GM12878 (cell line): ENCODE data around the gene IFT122. TPM values are rescaled to one million over a fixed set of nuclear protein-coding genes. Genes with fewer than 3 reads are reported as not detected.
A peak's percentile ranks its signal among the peaks of the same experiment; 100 is the strongest.

Experiments
- ASH2L ChIP-seq: fragments of 300-600, 200-600 bp; sonication (generic); IDR thresholded peaks from 2 replicates; pipeline ENCODE4 v1.6.1; 2017; ENCODE audit warnings: low read depth, mild to moderate bottlenecking, borderline replicate concordance
- CBX5 ChIP-seq: sonication (generic); IDR thresholded peaks from 2 replicates; pipeline ENCODE4 v1.6.1; 2016; ENCODE audit warnings: low read depth, moderate library complexity, mild to moderate bottlenecking, inconsistent platforms
- CREM ChIP-seq: IDR thresholded peaks from 2 replicates; pipeline ENCODE4 v1.6.1; 2014; ENCODE audit warnings: antibody characterized with exemption, low read depth
- EZH2 ChIP-seq: IDR thresholded peaks from 2 replicates; pipeline ENCODE4 v1.6.1; 2012; ENCODE audit warnings: low read depth, mild to moderate bottlenecking, control low read depth, inconsistent platforms, low read length, borderline replicate concordance; ENCODE audit not compliant: control insufficient read depth
- FOS ChIP-seq: IDR thresholded peaks from 3 replicates; pipeline ENCODE4 v1.6.1; 2011; ENCODE audit warnings: borderline replicate concordance; ENCODE audit not compliant: insufficient read length; ENCODE audit errors: extremely low read depth
- GATAD2B ChIP-seq: fragments of 450-650 bp; conservative IDR thresholded peaks from 2 replicates; pipeline ENCODE4 v1.6.1; 2017; ENCODE audit warnings: low read depth, mild to moderate bottlenecking, moderate library complexity
- HDAC6 ChIP-seq: fragments of 200-600 bp; sonication (generic); IDR thresholded peaks from one replicate; pipeline ENCODE4 v1.8.0; 2017; ENCODE audit warnings: antibody characterized with exemption; ENCODE audit not compliant: unreplicated experiment
- IKZF1 ChIP-seq: fragments of 450-650 bp; conservative IDR thresholded peaks from 2 replicates; pipeline ENCODE4 v1.6.1; 2017; ENCODE audit warnings: antibody characterized with exemption, mild to moderate bottlenecking
- JUNB ChIP-seq: IDR thresholded peaks from 2 replicates; pipeline ENCODE4 v1.6.1; 2016; ENCODE audit warnings: antibody characterized with exemption, mild to moderate bottlenecking
- MTA2 ChIP-seq: fragments of 450-650 bp; IDR thresholded peaks from 2 replicates; pipeline ENCODE4 v1.6.1; 2016; ENCODE audit warnings: low read depth, mild to moderate bottlenecking, moderate library complexity
- NR2F1 ChIP-seq: fragments of 450-650 bp; conservative IDR thresholded peaks from 2 replicates; pipeline ENCODE4 v1.6.1; 2017; ENCODE audit warnings: mild to moderate bottlenecking
- PAX5 ChIP-seq: IDR thresholded peaks from 2 replicates; pipeline ENCODE4 v1.6.1; 2011; ENCODE audit warnings: low read depth, low read length, borderline replicate concordance
- PML ChIP-seq: IDR thresholded peaks from 2 replicates; pipeline ENCODE4 v1.6.1; 2012; ENCODE audit warnings: low read length, inconsistent platforms
- POLR2AphosphoS5 ChIP-seq: IDR thresholded peaks from 2 replicates; pipeline ENCODE4 v1.6.1; 2011; ENCODE audit warnings: mild to moderate bottlenecking, low read length, inconsistent platforms
- POU2F2 ChIP-seq: IDR thresholded peaks from 3 replicates; pipeline ENCODE4 v1.6.1; 2011; ENCODE audit warnings: low read depth, mild to moderate bottlenecking, low read length, borderline replicate concordance
- RFX5 ChIP-seq: IDR thresholded peaks from 2 replicates; pipeline ENCODE4 v1.6.1; 2011; ENCODE audit warnings: low read depth, low read length, improper control_type of control experiment
- SMAD1 ChIP-seq: fragments of 450-650 bp; IDR thresholded peaks from 2 replicates; pipeline ENCODE4 v1.6.1; 2018; ENCODE audit warnings: mild to moderate bottlenecking, low read depth; ENCODE audit not compliant: partially characterized antibody
- TBL1XR1 ChIP-seq: IDR thresholded peaks from 2 replicates; pipeline ENCODE4 v1.6.1; 2012; ENCODE audit warnings: low read depth, low read length, improper control_type of control experiment
- ZBED1 ChIP-seq: IDR thresholded peaks from 2 replicates; pipeline ENCODE4 v1.6.1; 2016; ENCODE audit warnings: borderline replicate concordance
- ZNF274 ChIP-seq: IDR thresholded peaks from one replicate; pipeline ENCODE4 v1.8.0; 2011; ENCODE audit not compliant: insufficient read length, insufficient read depth
- polyA plus RNA-seq, 11 experiments: library from polyadenylated mRNA; depleted of rRNA in 4 of 11; unstranded in 6 of 11; stranded (reverse) in 5 of 11; fragments of >200 nt; fragmentation: Nextera tagmentation in 4 of 11; fragmentation: Illumina TruSeq in 1 of 11; extraction: Ambion mirVana in 4 of 11; extraction: Trizol in 1 of 11; gene quantifications; 1 replicate in 1 of 11; 2 replicates in 10 of 11; pipeline versions ENCODE4 v1.2.1 to v1.2.3, GENCODE V29; 2011 to 2016; ENCODE audit warnings: inconsistent platforms in 2 of 11, missing spikeins in 2 of 11, low read depth in 1 of 11
- total RNA-seq, 4 experiments: library from RNA; depleted of rRNA in 3 of 4; stranded (reverse); fragments of >200 nt in 3 of 4; fragmentation: Illumina TruSeq in 1 of 4; extraction: Trizol in 1 of 4; gene quantifications; 2 replicates each; pipeline versions ENCODE4 v1.2.1 to v1.2.3, GENCODE V29; 2013 to 2021
- TF ChIP-seq, protein P1 (sequence below): IDR thresholded peaks from 2 replicates; pipeline ENCODE4 v1.6.1; 2012; ENCODE audit warnings: low read depth, low read length, improper control_type of control experiment
- TF ChIP-seq, protein P2 (sequence below): IDR thresholded peaks from 2 replicates; pipeline ENCODE4 v1.6.1; 2011; ENCODE audit warnings: low read depth, low read length, improper control_type of control experiment, borderline replicate concordance
- TF ChIP-seq, protein P3 (sequence below): IDR thresholded peaks from 2 replicates; pipeline ENCODE4 v1.6.1; 2012; ENCODE audit warnings: low read depth, low read length, improper control_type of control experiment
- TF ChIP-seq, protein P4 (sequence below): fragments of 450-650 bp; IDR thresholded peaks from 2 replicates; pipeline ENCODE4 v1.6.1; 2017; ENCODE audit warnings: antibody characterized with exemption, mild to moderate bottlenecking, moderate library complexity
- TF ChIP-seq, protein P5 (sequence below): fragments of 450-650 bp; IDR thresholded peaks from 2 replicates; pipeline ENCODE4 v1.6.1; 2017; ENCODE audit warnings: borderline replicate concordance

The IFT122 gene
- total and polyA plus RNA-seq, 10 of the 15 experiments (the other 5 are each of a cell fraction or from before 2014, with no cell fraction given), result 1.8 to 19.2 (median 8.4) TPM

DNA sequence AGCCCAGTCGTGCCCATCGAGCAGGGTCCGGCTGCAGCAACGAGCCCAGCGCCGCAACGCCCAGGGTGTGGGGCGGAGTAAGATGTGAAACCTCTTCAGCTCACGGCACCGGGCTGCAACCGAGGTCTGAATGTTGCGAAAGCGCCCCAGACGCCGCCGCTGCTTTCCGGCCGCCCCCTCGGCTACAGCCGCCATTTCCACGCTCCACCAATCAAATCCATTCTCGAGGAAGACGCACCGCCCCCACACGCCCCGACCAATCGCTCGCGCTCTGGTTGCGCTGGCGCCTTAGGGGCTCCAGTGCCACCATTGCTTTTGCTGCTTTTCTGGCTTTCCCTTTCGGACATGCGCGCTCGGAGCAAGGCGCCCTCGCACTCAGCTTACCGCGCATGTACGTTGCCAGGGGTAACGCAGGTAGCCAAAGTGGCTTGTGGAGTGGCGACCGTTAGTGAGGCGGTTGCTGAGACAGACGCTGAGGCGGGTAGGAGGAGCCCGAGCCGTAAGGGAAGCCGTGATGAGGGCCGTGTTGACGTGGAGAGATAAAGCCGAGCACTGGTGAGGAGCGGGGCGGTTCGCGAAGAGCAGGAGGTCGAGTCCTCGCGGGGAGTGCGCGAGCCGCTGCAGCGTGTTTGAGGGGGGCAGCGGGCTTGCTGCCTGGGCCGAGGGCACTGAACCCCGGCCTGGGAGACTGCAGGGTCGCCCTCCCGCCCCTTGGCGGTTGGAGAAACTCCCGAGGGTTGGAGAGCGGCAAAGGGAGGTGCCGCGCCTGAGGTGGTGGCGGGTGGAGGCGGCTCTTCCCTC is at the start of gene IFT122, which contains the start of gene MBD4 (continued):
- 0 out of 2 replicates have a peak, but pooled peaks have one; percentile 58 for TF ChIP-seq ASH2L
- no peak for TF ChIP-seq CBX5
- TF ChIP-seq GATAD2B, result peak; percentile 67
- peak; percentile 84; the same call in 2 of the 3 replicates for TF ChIP-seq POU2F2
- TF ChIP-seq FOS, result no peak
- TF ChIP-seq NR2F1, result peak; percentile 72
- TF ChIP-seq PAX5, result peak; percentile 6; the same call in 1 of the 2 replicates
- TF ChIP-seq, protein P1, sequence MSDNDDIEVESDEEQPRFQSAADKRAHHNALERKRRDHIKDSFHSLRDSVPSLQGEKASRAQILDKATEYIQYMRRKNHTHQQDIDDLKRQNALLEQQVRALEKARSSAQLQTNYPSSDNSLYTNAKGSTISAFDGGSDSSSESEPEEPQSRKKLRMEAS, result no peak; the same call in none of the 2 replicates
- peak; percentile 94 for TF ChIP-seq POLR2AphosphoS5
- TF ChIP-seq RFX5, result peak; percentile 86
- TF ChIP-seq JUNB, result no peak
- TF ChIP-seq, protein P2, sequence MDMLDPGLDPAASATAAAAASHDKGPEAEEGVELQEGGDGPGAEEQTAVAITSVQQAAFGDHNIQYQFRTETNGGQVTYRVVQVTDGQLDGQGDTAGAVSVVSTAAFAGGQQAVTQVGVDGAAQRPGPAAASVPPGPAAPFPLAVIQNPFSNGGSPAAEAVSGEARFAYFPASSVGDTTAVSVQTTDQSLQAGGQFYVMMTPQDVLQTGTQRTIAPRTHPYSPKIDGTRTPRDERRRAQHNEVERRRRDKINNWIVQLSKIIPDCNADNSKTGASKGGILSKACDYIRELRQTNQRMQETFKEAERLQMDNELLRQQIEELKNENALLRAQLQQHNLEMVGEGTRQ, result no peak
- no peak for TF ChIP-seq ZBED1
- TF ChIP-seq EZH2, result no peak
- TF ChIP-seq, protein P3, sequence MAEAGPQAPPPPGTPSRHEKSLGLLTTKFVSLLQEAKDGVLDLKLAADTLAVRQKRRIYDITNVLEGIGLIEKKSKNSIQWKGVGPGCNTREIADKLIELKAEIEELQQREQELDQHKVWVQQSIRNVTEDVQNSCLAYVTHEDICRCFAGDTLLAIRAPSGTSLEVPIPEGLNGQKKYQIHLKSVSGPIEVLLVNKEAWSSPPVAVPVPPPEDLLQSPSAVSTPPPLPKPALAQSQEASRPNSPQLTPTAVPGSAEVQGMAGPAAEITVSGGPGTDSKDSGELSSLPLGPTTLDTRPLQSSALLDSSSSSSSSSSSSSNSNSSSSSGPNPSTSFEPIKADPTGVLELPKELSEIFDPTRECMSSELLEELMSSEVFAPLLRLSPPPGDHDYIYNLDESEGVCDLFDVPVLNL, result no peak
- peak; percentile 63; the same call in 1 of the 2 replicates for TF ChIP-seq CREM
- no peak for TF ChIP-seq SMAD1
- no peak for TF ChIP-seq HDAC6
- TF ChIP-seq, protein P4, sequence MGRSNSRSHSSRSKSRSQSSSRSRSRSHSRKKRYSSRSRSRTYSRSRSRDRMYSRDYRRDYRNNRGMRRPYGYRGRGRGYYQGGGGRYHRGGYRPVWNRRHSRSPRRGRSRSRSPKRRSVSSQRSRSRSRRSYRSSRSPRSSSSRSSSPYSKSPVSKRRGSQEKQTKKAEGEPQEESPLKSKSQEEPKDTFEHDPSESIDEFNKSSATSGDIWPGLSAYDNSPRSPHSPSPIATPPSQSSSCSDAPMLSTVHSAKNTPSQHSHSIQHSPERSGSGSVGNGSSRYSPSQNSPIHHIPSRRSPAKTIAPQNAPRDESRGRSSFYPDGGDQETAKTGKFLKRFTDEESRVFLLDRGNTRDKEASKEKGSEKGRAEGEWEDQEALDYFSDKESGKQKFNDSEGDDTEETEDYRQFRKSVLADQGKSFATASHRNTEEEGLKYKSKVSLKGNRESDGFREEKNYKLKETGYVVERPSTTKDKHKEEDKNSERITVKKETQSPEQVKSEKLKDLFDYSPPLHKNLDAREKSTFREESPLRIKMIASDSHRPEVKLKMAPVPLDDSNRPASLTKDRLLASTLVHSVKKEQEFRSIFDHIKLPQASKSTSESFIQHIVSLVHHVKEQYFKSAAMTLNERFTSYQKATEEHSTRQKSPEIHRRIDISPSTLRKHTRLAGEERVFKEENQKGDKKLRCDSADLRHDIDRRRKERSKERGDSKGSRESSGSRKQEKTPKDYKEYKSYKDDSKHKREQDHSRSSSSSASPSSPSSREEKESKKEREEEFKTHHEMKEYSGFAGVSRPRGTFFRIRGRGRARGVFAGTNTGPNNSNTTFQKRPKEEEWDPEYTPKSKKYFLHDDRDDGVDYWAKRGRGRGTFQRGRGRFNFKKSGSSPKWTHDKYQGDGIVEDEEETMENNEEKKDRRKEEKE, result no peak
- no peak for TF ChIP-seq TBL1XR1
- TF ChIP-seq, protein P5, sequence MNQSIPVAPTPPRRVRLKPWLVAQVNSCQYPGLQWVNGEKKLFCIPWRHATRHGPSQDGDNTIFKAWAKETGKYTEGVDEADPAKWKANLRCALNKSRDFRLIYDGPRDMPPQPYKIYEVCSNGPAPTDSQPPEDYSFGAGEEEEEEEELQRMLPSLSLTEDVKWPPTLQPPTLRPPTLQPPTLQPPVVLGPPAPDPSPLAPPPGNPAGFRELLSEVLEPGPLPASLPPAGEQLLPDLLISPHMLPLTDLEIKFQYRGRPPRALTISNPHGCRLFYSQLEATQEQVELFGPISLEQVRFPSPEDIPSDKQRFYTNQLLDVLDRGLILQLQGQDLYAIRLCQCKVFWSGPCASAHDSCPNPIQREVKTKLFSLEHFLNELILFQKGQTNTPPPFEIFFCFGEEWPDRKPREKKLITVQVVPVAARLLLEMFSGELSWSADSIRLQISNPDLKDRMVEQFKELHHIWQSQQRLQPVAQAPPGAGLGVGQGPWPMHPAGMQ, result no peak
- no peak; the same call in 1 of the 2 replicates for TF ChIP-seq MTA2
- peak; percentile 51 for TF ChIP-seq IKZF1
- peak; percentile 79 for TF ChIP-seq PML
- no peak for TF ChIP-seq ZNF274
